ENCODE results near the gene TSPO2. TPM values are rescaled to one million over a fixed set of nuclear protein-coding genes. Genes with fewer than 3 reads are reported as not detected.

TSPO2 gene
- total and polyA plus RNA-seq, 2 of the 13 experiments (the other 11 are each of a cell fraction or from before 2014, with no cell fraction given): 0.55 TPM; not detected in 1

DNA sequence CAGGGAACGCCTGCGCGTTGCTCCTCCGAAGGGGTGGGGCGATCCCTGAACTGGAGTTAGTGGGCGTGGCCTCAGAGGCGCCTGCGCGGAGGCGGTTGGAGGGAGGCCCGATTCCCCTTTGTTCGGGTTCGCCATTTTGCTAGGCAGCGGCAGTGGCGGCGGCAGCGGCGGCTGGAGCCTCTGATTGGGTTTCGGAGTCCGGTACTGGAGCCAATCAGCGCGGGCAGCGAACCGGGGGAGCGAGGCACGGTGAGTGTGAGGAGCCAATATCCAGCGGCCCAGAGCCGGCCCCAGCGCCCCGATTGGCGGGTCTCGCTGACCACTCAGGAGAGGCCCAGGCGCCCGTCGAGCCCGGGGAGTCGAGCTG lies 30.6 kb downstream of the TSPO2 start, which contains the start of gene NFYA (continued):
- TF ChIP-seq, protein P1, sequence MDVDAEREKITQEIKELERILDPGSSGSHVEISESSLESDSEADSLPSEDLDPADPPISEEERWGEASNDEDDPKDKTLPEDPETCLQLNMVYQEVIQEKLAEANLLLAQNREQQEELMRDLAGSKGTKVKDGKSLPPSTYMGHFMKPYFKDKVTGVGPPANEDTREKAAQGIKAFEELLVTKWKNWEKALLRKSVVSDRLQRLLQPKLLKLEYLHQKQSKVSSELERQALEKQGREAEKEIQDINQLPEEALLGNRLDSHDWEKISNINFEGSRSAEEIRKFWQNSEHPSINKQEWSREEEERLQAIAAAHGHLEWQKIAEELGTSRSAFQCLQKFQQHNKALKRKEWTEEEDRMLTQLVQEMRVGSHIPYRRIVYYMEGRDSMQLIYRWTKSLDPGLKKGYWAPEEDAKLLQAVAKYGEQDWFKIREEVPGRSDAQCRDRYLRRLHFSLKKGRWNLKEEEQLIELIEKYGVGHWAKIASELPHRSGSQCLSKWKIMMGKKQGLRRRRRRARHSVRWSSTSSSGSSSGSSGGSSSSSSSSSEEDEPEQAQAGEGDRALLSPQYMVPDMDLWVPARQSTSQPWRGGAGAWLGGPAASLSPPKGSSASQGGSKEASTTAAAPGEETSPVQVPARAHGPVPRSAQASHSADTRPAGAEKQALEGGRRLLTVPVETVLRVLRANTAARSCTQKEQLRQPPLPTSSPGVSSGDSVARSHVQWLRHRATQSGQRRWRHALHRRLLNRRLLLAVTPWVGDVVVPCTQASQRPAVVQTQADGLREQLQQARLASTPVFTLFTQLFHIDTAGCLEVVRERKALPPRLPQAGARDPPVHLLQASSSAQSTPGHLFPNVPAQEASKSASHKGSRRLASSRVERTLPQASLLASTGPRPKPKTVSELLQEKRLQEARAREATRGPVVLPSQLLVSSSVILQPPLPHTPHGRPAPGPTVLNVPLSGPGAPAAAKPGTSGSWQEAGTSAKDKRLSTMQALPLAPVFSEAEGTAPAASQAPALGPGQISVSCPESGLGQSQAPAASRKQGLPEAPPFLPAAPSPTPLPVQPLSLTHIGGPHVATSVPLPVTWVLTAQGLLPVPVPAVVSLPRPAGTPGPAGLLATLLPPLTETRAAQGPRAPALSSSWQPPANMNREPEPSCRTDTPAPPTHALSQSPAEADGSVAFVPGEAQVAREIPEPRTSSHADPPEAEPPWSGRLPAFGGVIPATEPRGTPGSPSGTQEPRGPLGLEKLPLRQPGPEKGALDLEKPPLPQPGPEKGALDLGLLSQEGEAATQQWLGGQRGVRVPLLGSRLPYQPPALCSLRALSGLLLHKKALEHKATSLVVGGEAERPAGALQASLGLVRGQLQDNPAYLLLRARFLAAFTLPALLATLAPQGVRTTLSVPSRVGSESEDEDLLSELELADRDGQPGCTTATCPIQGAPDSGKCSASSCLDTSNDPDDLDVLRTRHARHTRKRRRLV (CRISPR knock-in tag; IDR thresholded peaks at IDR 0.05): no peak; the same call in 1 of the 2 replicates
- no peak for TF ChIP-seq SP140L (CRISPR knock-in tag; IDR thresholded peaks at IDR 0.05; ENCODE audit: borderline replicate concordance)
- TF ChIP-seq LCORL (IDR thresholded peaks at IDR 0.05): no peak
- no peak for TF ChIP-seq LCORL (CRISPR knock-in tag; IDR thresholded peaks at IDR 0.05)
- TF ChIP-seq SPEN (CRISPR knock-in tag; IDR thresholded peaks at IDR 0.05; ENCODE audit: low read depth): no peak
- TF ChIP-seq, protein P2, sequence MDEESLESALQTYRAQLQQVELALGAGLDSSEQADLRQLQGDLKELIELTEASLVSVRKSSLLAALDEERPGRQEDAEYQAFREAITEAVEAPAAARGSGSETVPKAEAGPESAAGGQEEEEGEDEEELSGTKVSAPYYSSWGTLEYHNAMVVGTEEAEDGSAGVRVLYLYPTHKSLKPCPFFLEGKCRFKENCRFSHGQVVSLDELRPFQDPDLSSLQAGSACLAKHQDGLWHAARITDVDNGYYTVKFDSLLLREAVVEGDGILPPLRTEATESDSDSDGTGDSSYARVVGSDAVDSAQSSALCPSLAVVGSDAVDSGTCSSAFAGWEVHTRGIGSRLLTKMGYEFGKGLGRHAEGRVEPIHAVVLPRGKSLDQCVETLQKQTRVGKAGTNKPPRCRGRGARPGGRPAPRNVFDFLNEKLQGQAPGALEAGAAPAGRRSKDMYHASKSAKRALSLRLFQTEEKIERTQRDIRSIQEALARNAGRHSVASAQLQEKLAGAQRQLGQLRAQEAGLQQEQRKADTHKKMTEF (CRISPR knock-in tag; IDR thresholded peaks at IDR 0.05): no peak
- peak; percentile 18; the same call in 1 of the 2 replicates for TF ChIP-seq MAZ (IDR thresholded peaks at IDR 0.05; ENCODE audit: borderline replicate concordance, low read depth, low read length)
- TF ChIP-seq MAZ (CRISPR knock-in tag; IDR thresholded peaks at IDR 0.05; ENCODE audit: low read depth): no peak; the same call in 1 of the 2 replicates
- no peak for TF ChIP-seq HNRNPL (IDR thresholded peaks at IDR 0.05; ENCODE audit: low read depth, low read length)
- no peak for TF ChIP-seq ZFP90 (CRISPR knock-in tag; IDR thresholded peaks at IDR 0.05; ENCODE audit: borderline replicate concordance)
- TF ChIP-seq NR2F1 (CRISPR knock-in tag; IDR thresholded peaks at IDR 0.05): no peak
- TF ChIP-seq ZNF850 (CRISPR knock-in tag; conservative IDR thresholded peaks at IDR 0.05): no peak
- TF ChIP-seq, protein P3, sequence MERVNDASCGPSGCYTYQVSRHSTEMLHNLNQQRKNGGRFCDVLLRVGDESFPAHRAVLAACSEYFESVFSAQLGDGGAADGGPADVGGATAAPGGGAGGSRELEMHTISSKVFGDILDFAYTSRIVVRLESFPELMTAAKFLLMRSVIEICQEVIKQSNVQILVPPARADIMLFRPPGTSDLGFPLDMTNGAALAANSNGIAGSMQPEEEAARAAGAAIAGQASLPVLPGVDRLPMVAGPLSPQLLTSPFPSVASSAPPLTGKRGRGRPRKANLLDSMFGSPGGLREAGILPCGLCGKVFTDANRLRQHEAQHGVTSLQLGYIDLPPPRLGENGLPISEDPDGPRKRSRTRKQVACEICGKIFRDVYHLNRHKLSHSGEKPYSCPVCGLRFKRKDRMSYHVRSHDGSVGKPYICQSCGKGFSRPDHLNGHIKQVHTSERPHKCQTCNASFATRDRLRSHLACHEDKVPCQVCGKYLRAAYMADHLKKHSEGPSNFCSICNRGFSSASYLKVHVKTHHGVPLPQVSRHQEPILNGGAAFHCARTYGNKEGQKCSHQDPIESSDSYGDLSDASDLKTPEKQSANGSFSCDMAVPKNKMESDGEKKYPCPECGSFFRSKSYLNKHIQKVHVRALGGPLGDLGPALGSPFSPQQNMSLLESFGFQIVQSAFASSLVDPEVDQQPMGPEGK (CRISPR knock-in tag; IDR thresholded peaks at IDR 0.05): no peak
- no peak for TF ChIP-seq GABPB1 (CRISPR knock-in tag; IDR thresholded peaks at IDR 0.05)
- no peak for TF ChIP-seq ZKSCAN5 (CRISPR knock-in tag; IDR thresholded peaks at IDR 0.05)
- no peak for TF ChIP-seq FOXA1 (IDR thresholded peaks at IDR 0.05)
- TF ChIP-seq FOXA1 (CRISPR knock-in tag; IDR thresholded peaks at IDR 0.05): no peak
- TF ChIP-seq, protein P4, sequence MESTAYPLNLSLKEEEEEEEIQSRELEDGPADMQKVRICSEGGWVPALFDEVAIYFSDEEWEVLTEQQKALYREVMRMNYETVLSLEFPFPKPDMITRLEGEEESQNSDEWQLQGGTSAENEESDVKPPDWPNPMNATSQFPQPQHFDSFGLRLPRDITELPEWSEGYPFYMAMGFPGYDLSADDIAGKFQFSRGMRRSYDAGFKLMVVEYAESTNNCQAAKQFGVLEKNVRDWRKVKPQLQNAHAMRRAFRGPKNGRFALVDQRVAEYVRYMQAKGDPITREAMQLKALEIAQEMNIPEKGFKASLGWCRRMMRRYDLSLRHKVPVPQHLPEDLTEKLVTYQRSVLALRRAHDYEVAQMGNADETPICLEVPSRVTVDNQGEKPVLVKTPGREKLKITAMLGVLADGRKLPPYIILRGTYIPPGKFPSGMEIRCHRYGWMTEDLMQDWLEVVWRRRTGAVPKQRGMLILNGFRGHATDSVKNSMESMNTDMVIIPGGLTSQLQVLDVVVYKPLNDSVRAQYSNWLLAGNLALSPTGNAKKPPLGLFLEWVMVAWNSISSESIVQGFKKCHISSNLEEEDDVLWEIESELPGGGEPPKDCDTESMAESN (CRISPR knock-in tag; conservative IDR thresholded peaks at IDR 0.05): no peak
- TF ChIP-seq ZNF570 (CRISPR knock-in tag; IDR thresholded peaks at IDR 0.05; ENCODE audit: borderline replicate concordance): no peak
- no peak for TF ChIP-seq ATF7 (IDR thresholded peaks at IDR 0.05)
- TF ChIP-seq ATF7 (CRISPR knock-in tag; IDR thresholded peaks at IDR 0.05): no peak
- TF ChIP-seq POLR2AphosphoS5 (IDR thresholded peaks at IDR 0.05; ENCODE audit: low read depth, low read length): peak; percentile 58
- no peak for TF ChIP-seq ONECUT2 (CRISPR knock-in tag; IDR thresholded peaks at IDR 0.05)

All from HepG2 (cell line).